Activated CD8-positive, alpha-beta memory T cell treated with anti-CD3 and anti-CD28 coated beads for 4 hours (primary cell): ENCODE data around the gene PPARA.
A peak's percentile ranks its signal among the peaks of the same experiment; 100 is the strongest.
"Not testable (repeated sequence)": the region's sequence is repeated elsewhere in the genome, so short reads cannot be mapped to it uniquely, and the experiment has no call there.

ENCODE experiments used
- DNase-seq, 2 donors: peaks; one replicate each; pipeline ENCODE4 v3.0.0-alpha.2; 2020; ENCODE audit warnings: low read depth in 2 of 2

The PPARA gene

GRCh38 chr22:46244771-46245170, 94.4 kb downstream of the PPARA start:
- no peak for DNase-seq

GRCh38 chr22:46245511-46245910, 95.2 kb downstream of the PPARA start:
- no peak for DNase-seq

- no peak for DNase-seq
Measured at GRCh38 chr22:46246178-46246577, 95.9 kb downstream of the PPARA start.

- DNase-seq, result no peak
Measured at GRCh38 chr22:46247443-46247975, 97.2 kb downstream of the PPARA start.

- DNase-seq, result peak; percentile 78 to 86
Measured at GRCh38 chr22:46250035-46250782, 99.9 kb downstream of the PPARA start, which contains the start of gene CDPF1. TSS of gene CDPF1 (minus strand) at chr22:46250293. CDS start at chr22:46248284, 2,009 bp downstream.

- no peak for DNase-seq
Measured at GRCh38 chr22:46250783-46251125, 100.4 kb downstream of the PPARA start.

GRCh38 chr22:46251266-46251665, 100.9 kb downstream of the PPARA start:
- DNase-seq, result no peak

GRCh38 chr22:46251816-46252380, 101.6 kb downstream of the PPARA start:
- DNase-seq, result no peak

GRCh38 chr22:46256358-46256958, 106.1 kb downstream of the PPARA start:
- DNase-seq, result no peak

GRCh38 chr22:46259374-46259773, 109.0 kb downstream of the PPARA start:
- DNase-seq, result no peak

GRCh38 chr22:46260038-46260437, 109.7 kb downstream of the PPARA start:
- no peak for DNase-seq

GRCh38 chr22:46262449-46263215, 112.3 kb downstream of the PPARA start:
- no peak for DNase-seq

- DNase-seq, result no peak
Measured at GRCh38 chr22:46263216-46263590, 112.9 kb downstream of the PPARA start, which contains the start of gene PKDREJ. TSS of gene PKDREJ (minus strand) at chr22:46263343. CDS start at chr22:46263322, 21 bp downstream.

- DNase-seq, result not testable (repeated sequence)
Measured at GRCh38 chr22:46264520-46264919, 114.2 kb downstream of the PPARA start.

GRCh38 chr22:46265627-46266026, 115.3 kb downstream of the PPARA start:
- not testable (repeated sequence) for DNase-seq

- DNase-seq, result peak in 1 of 2 donors; percentile 30
Measured at GRCh38 chr22:46267431-46268279, 117.3 kb downstream of the PPARA start, which contains the start of gene TTC38. TSS of gene TTC38 (plus strand) at chr22:46268008. CDS start at chr22:46268040, 32 bp downstream.

- DNase-seq, result no peak
Measured at GRCh38 chr22:46269564-46269963, 119.2 kb downstream of the PPARA start.

GRCh38 chr22:46272196-46272595, 121.9 kb downstream of the PPARA start:
- DNase-seq, result no peak

GRCh38 chr22:46272762-46273431, 122.6 kb downstream of the PPARA start:
- DNase-seq, result no peak

GRCh38 chr22:46273432-46274148, 123.3 kb downstream of the PPARA start:
- DNase-seq, result no peak
